PC-9 (cell line): ENCODE results near the gene NHLRC1. TPM values are rescaled to one million over a fixed set of nuclear protein-coding genes. Genes with fewer than 3 reads are reported as not detected.

Experiments
- BruUV-seq: library from RNA; stranded (reverse); fragments of 400-500 nt; replicated peaks from 2 replicates; lab custom pipeline; 2021; lab: Mats Ljungman, UMichigan
- CTCF ChIA-PET: fragments of 300-600 bp; sonication (Branson Sonifier 250); formaldehyde crosslinking; loops from one replicate; lab custom pipeline; 2022; ENCODE audit warnings: antibody characterized with exemption; lab: Charles Lee
- POLR2A ChIA-PET: fragments of 300-600 bp; sonication (Branson Sonifier 250); formaldehyde crosslinking; loops from one replicate; lab custom pipeline; 2022; ENCODE audit warnings: antibody characterized with exemption; ENCODE audit not compliant: unreplicated experiment; lab: Charles Lee
- DNase-seq, 2 experiments: peaks; one replicate each; pipeline versions ENCODE4 v3.0.0 to v3.0.0-alpha.2; 2015 to 2022; ENCODE audit warnings: mixed read lengths in 1 of 2
- H2AFZ ChIP-seq: fragments of 200-600 bp; sonication (generic); 2 replicates; pipeline ENCODE4 v1.8.1; 2017; ENCODE audit warnings: antibody characterized with exemption
- H3F3A ChIP-seq: fragments of 200-600 bp; sonication (generic); 2 replicates; pipeline ENCODE4 v1.8.1; 2017; ENCODE audit warnings: antibody characterized with exemption, mild to moderate bottlenecking, low read depth; ENCODE audit not compliant: insufficient read depth
- H3K27ac ChIP-seq: fragments of 200-600 bp; sonication (generic); 2 replicates; pipeline ENCODE4 v1.6.1; 2016; ENCODE audit warnings: mixed run types
- H3K27me3 ChIP-seq: fragments of 200-600 bp; sonication (generic); 2 replicates; pipeline ENCODE4 v1.6.1; 2016; ENCODE audit warnings: low read depth, mixed run types; ENCODE audit not compliant: insufficient read depth
- H3K36me3 ChIP-seq: fragments of 200-600 bp; sonication (generic); 2 replicates; pipeline ENCODE4 v1.6.1; 2016; ENCODE audit warnings: low read depth, mixed run types
- H3K4me1 ChIP-seq: fragments of 200-600 bp; sonication (generic); replicated peaks from 2 replicates; pipeline ENCODE4 v1.6.1; 2016; ENCODE audit warnings: mixed run types; ENCODE audit not compliant: insufficient read depth
- H3K4me2 ChIP-seq: fragments of 200-600 bp; sonication (generic); 2 replicates; pipeline ENCODE4 v1.6.1; 2017; ENCODE audit warnings: mixed run types
- H3K4me3 ChIP-seq: fragments of 200-600 bp; sonication (generic); 2 replicates; pipeline ENCODE4 v1.6.1; 2016; ENCODE audit warnings: mixed run types
- H3K79me2 ChIP-seq: fragments of 200-600 bp; sonication (generic); 2 replicates; pipeline ENCODE4 v1.6.1; 2017; ENCODE audit warnings: low read depth, mixed run types
- H3K9me2 ChIP-seq: fragments of 200-600 bp; sonication (generic); 2 replicates; pipeline ENCODE4 v1.8.1; 2017; ENCODE audit warnings: mild to moderate bottlenecking; ENCODE audit not compliant: insufficient read depth
- H3K9me3 ChIP-seq: fragments of 200-600 bp; sonication (generic); 2 replicates; pipeline ENCODE4 v1.8.1; 2016; ENCODE audit warnings: low read depth; ENCODE audit not compliant: insufficient read depth
- H4K20me1 ChIP-seq: fragments of 200-600 bp; sonication (generic); 2 replicates; pipeline ENCODE4 v1.8.1; 2017; ENCODE audit not compliant: insufficient read depth
- EZH2 ChIP-seq: fragments of 200-600 bp; sonication (generic); IDR thresholded peaks from 2 replicates; pipeline ENCODE4 v1.8.0; 2017; ENCODE audit warnings: antibody characterized with exemption, low read depth
- intact Hi-C: fragments of 100-400 bp; cut with micrococcal nuclease; formaldehyde crosslinking; loops from one replicate; pipeline ENCODE4 v1.10.0; 2022; ENCODE audit not compliant: unreplicated experiment
- total RNA-seq: library from RNA; stranded (reverse); gene quantifications from 2 replicates; pipeline ENCODE4 v1.2.3, GENCODE V29; 2021
- TF ChIP-seq, protein P1 (sequence below): fragments of 200-600 bp; sonication (generic); conservative IDR thresholded peaks from 2 replicates; pipeline ENCODE4 v1.6.1; 2017; ENCODE audit warnings: mixed run types, antibody characterized with exemption, mild to moderate bottlenecking, moderate library complexity

Gene NHLRC1
- total RNA-seq, 1 experiment from 2014 or later = 1.0 TPM

DNA sequence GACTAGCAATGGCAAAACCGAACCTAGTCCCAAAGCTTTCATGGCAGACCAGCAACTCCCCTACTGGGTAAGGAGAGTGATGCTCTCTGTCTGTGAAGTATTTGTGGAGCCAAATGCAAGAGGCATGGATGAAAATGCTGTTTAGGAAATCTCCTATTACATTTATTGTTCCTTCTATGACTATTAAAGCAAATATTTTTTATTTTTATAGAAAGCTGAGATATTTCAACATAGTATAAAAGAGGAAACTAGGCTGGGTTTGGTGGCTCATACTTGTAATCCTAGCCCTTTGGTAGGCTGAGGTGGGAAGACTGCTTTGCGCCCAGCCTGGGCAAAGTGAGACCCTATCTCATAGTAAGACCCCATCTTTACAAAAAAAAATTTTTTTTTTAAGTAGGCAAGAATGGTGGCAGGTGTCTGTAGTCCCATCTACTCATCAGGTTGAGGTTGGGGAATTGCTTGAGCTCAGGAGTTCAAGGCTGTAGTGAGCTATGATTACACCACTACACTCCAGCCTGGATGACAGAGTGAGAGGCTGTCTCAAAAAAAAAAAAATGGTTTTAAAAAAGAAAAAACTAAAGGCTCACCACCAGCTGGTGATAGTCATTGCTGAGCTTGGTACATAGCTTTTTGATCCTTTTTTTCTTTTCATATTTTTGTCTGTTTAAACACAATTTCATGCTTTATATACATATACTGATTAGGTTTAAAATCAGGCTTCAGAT, 44.0 kb upstream of the NHLRC1 start:
- DNase-seq = no peak

DNA sequence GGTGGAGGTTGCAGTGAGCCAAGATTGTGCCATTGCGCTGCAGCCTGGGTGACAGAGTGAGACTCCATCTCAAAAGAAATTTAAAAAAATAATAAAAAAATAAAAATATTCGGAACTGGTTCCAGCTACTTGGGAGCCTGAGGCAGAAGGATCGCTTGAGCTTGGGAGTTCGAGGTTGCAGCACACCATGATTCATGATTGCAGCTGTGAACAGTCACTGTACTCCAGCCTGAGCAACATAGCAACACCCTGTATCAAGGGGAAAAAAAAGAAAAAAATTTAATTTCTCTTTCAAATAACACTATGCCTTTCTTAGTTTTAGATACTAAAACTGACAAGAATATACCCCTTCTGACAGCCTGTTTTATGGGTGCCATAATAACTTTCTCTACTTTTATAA, 43.3 kb upstream of the NHLRC1 start:
- DNase-seq = no peak
- H4K20me1 ChIP-seq = no peaks in the 10 kb centered on the region
- 0 out of 2 replicates have a peak, but pooled peaks cover 2% of the 10 kb centered on the region for H3K4me1 ChIP-seq
- POLR2A ChIA-PET = no interaction called here
- H2AFZ ChIP-seq = no peak overlapping the region
- intact Hi-C loops = no loop called here
- H3K36me3 ChIP-seq = 0 out of 2 replicates have a peak, but pooled peaks cover 10% of the 10 kb centered on the region
- H3K27me3 ChIP-seq = no peaks in the 10 kb centered on the region
- H3K9me2 ChIP-seq = no peaks in the 10 kb centered on the region
- no peaks in the 10 kb centered on the region; the same call in 1 of the 2 replicates for H3F3A ChIP-seq
- no peak overlapping the region for H3K4me2 ChIP-seq
- no peak overlapping the region for H3K27ac ChIP-seq
- CTCF ChIA-PET = no interaction called here
- no peaks in the 10 kb centered on the region for H3K79me2 ChIP-seq
- TF ChIP-seq, protein P1, sequence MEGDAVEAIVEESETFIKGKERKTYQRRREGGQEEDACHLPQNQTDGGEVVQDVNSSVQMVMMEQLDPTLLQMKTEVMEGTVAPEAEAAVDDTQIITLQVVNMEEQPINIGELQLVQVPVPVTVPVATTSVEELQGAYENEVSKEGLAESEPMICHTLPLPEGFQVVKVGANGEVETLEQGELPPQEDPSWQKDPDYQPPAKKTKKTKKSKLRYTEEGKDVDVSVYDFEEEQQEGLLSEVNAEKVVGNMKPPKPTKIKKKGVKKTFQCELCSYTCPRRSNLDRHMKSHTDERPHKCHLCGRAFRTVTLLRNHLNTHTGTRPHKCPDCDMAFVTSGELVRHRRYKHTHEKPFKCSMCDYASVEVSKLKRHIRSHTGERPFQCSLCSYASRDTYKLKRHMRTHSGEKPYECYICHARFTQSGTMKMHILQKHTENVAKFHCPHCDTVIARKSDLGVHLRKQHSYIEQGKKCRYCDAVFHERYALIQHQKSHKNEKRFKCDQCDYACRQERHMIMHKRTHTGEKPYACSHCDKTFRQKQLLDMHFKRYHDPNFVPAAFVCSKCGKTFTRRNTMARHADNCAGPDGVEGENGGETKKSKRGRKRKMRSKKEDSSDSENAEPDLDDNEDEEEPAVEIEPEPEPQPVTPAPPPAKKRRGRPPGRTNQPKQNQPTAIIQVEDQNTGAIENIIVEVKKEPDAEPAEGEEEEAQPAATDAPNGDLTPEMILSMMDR = no peak
- TF ChIP-seq EZH2 = no peak
- no peaks in the 10 kb centered on the region; the same call in 1 of the 2 replicates for H3K9me3 ChIP-seq
- no peak overlapping the region for H3K4me3 ChIP-seq
- no TSS peak for BruUV-seq

More for the DNA sequence above, 44.0 kb upstream of the NHLRC1 start:
- Histone ChIP-seq H3K9me2 (no peaks in the 10 kb centered on the region), H3K79me2 (no peaks in the 10 kb centered on the region), H3K4me3 (no peak overlapping the region), H3K27ac (no peak overlapping the region), H3K27me3 (no peaks in the 10 kb centered on the region), H3K4me2 (no peak overlapping the region), H2AFZ (no peak overlapping the region), H3K4me1 (0 out of 2 replicates have a peak, but pooled peaks cover 2% of the 10 kb centered on the region), H4K20me1 (no peaks in the 10 kb centered on the region), H3F3A (no peaks in the 10 kb centered on the region; the same call in 1 of the 2 replicates), H3K9me3 (no peaks in the 10 kb centered on the region; the same call in 1 of the 2 replicates), H3K36me3 (0 out of 2 replicates have a peak, but pooled peaks cover 6% of the 10 kb centered on the region)
- no TSS peak for BruUV-seq
- POLR2A ChIA-PET = interaction anchor here (0.6 kb wide), 2 partner anchors 131 to 566 kb away, joined by 3 to 17 read pairs; partner anchors contain the start of gene FAM8A1
- intact Hi-C loops = no loop called here
- CTCF ChIA-PET = no interaction called here
- no peak for TF ChIP-seq EZH2
- TF ChIP-seq, protein P1 = no peak

DNA sequence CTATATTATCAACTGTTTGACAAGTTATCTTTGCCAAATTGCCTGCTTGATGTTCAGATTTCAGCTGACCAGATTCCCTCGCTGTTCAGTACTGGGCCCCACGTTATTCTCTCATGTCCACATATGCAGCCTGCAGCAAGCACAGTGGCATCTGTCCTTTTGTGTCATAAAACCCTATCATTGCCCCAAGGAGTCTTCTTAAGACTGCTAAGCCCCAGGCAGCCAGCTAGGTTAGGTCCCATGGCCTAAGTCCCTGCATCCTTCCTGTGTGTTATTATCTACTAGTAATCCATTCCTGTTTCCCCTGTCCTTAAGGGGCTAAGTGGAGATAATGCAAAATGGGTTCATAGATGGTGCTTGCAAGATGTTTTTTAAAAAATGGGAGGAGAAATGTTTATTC, 39.9 kb upstream of the NHLRC1 start:
- no peaks in the 10 kb centered on the region for H3K9me2 ChIP-seq
- no peaks in the 10 kb centered on the region for H3F3A ChIP-seq
- no peaks in the 10 kb centered on the region for H3K9me3 ChIP-seq
- POLR2A ChIA-PET = no interaction called here
- H3K27me3 ChIP-seq = no peaks in the 10 kb centered on the region
- H3K27ac ChIP-seq = no peak overlapping the region
- no peak for TF ChIP-seq EZH2
- H3K79me2 ChIP-seq = no peaks in the 10 kb centered on the region
- H3K4me3 ChIP-seq = no peak overlapping the region
- H3K4me1 ChIP-seq = 0 out of 2 replicates have a peak, but pooled peaks cover 2% of the 10 kb centered on the region
- no peak overlapping the region for H2AFZ ChIP-seq
- BruUV-seq = no TSS peak
- H3K36me3 ChIP-seq = 0 out of 2 replicates have a peak, but pooled peaks cover 4% of the 10 kb centered on the region
- no peak overlapping the region for H3K4me2 ChIP-seq
- intact Hi-C loops = no loop called here
- CTCF ChIA-PET = interaction anchor here (0.7 kb wide), 2 partner anchors 357 to 455 kb away, joined by 8 to 13 read pairs; no protein-coding TSS in a partner anchor
- DNase-seq = no peak
- H4K20me1 ChIP-seq = no peaks in the 10 kb centered on the region
